HEK293 (cell line): ENCODE measurements around the gene TMEM205.

Source experiments
- GLIS2 ChIP-seq: fragments of 450-650 bp; formaldehyde crosslinking; IDR thresholded peaks from 2 replicates; pipeline ENCODE4 v1.5.1; 2016; ENCODE audit warnings: missing biosample characterization, missing genetic modification characterization
- MZF1 ChIP-seq: fragments of 450-650 bp; formaldehyde crosslinking; IDR thresholded peaks from 2 replicates; pipeline ENCODE4 v1.5.1; 2017; ENCODE audit warnings: missing biosample characterization, missing genetic modification characterization, borderline replicate concordance
- OSR2 ChIP-seq: fragments of 450-650 bp; formaldehyde crosslinking; IDR thresholded peaks from 2 replicates; pipeline ENCODE4 v1.5.1; 2016; ENCODE audit warnings: missing biosample characterization, missing genetic modification characterization
- SP7 ChIP-seq: fragments of 450-650 bp; formaldehyde crosslinking; IDR thresholded peaks from 2 replicates; pipeline ENCODE4 v1.5.1; 2016; ENCODE audit warnings: missing biosample characterization, missing genetic modification characterization
- ZBTB20 ChIP-seq: fragments of 450-650 bp; formaldehyde crosslinking; IDR thresholded peaks from 2 replicates; pipeline ENCODE4 v1.5.1; 2016; ENCODE audit warnings: missing biosample characterization, missing genetic modification characterization
- ZBTB48 ChIP-seq: fragments of 450-650 bp; formaldehyde crosslinking; IDR thresholded peaks from 2 replicates; pipeline ENCODE4 v1.5.1; 2016; ENCODE audit warnings: missing biosample characterization, missing genetic modification characterization
- ZFP69B ChIP-seq: fragments of 450-650 bp; formaldehyde crosslinking; IDR thresholded peaks from 2 replicates; pipeline ENCODE4 v1.5.1; 2016; ENCODE audit warnings: missing biosample characterization, missing genetic modification characterization
- ZIC2 ChIP-seq: fragments of 450-650 bp; formaldehyde crosslinking; IDR thresholded peaks from 2 replicates; pipeline ENCODE4 v1.5.1; 2016; ENCODE audit warnings: missing biosample characterization, missing genetic modification characterization
- ZNF2 ChIP-seq: fragments of 450-650 bp; formaldehyde crosslinking; IDR thresholded peaks from 2 replicates; pipeline ENCODE4 v1.5.1; 2016; ENCODE audit warnings: missing biosample characterization, missing genetic modification characterization
- ZNF324 ChIP-seq: fragments of 450-650 bp; formaldehyde crosslinking; IDR thresholded peaks from 2 replicates; pipeline ENCODE4 v1.5.1; 2016; ENCODE audit warnings: missing biosample characterization, missing genetic modification characterization
- ZNF335 ChIP-seq: fragments of 450-650 bp; formaldehyde crosslinking; conservative IDR thresholded peaks from 2 replicates; pipeline ENCODE4 v1.5.1; 2016; ENCODE audit warnings: missing biosample characterization, missing genetic modification characterization
- ZNF350 ChIP-seq: fragments of 450-650 bp; formaldehyde crosslinking; IDR thresholded peaks from 2 replicates; pipeline ENCODE4 v1.5.0; 2017; ENCODE audit warnings: missing biosample characterization, mild to moderate bottlenecking, missing genetic modification characterization
- ZNF510 ChIP-seq: fragments of 450-650 bp; formaldehyde crosslinking; IDR thresholded peaks from 2 replicates; pipeline ENCODE4 v1.5.1; 2018; ENCODE audit warnings: mild to moderate bottlenecking, missing genetic modification characterization, missing biosample characterization; ENCODE audit not compliant: insufficient replicate concordance
- ZNF629 ChIP-seq: fragments of 450-650 bp; formaldehyde crosslinking; IDR thresholded peaks from 2 replicates; pipeline ENCODE4 v1.5.1; 2017; ENCODE audit warnings: missing biosample characterization, missing genetic modification characterization
- ZNF654 ChIP-seq: fragments of 450-650 bp; formaldehyde crosslinking; IDR thresholded peaks from 2 replicates; pipeline ENCODE4 v1.5.1; 2016; ENCODE audit warnings: low read depth, missing biosample characterization, missing genetic modification characterization
- ZNF660 ChIP-seq: fragments of 450-650 bp; IDR thresholded peaks from 2 replicates; pipeline ENCODE4 v1.5.1; 2018; ENCODE audit warnings: missing biosample characterization, mild to moderate bottlenecking, missing genetic modification characterization
- ZNF692 ChIP-seq: fragments of 450-650 bp; formaldehyde crosslinking; IDR thresholded peaks from 2 replicates; pipeline ENCODE4 v1.5.1; 2016; ENCODE audit warnings: missing biosample characterization, missing genetic modification characterization
- ZSCAN30 ChIP-seq: fragments of 450-650 bp; IDR thresholded peaks from 2 replicates; pipeline ENCODE4 v1.5.1; 2018; ENCODE audit warnings: missing biosample characterization, mild to moderate bottlenecking, missing genetic modification characterization, moderate library complexity
- TF ChIP-seq, protein P1 (sequence below): fragments of 450-650 bp; formaldehyde crosslinking; IDR thresholded peaks from 2 replicates; pipeline ENCODE4 v1.5.1; 2016; ENCODE audit warnings: missing biosample characterization, missing genetic modification characterization
- TF ChIP-seq, protein P2 (sequence below): fragments of 450-650 bp; formaldehyde crosslinking; conservative IDR thresholded peaks from 2 replicates; pipeline ENCODE4 v1.5.1; 2016; ENCODE audit warnings: low read depth, missing biosample characterization, missing genetic modification characterization
- TF ChIP-seq, protein P3 (sequence below): sonication (generic); formaldehyde crosslinking; IDR thresholded peaks from 2 replicates; pipeline ENCODE4 v1.8.1; 2022; ENCODE audit warnings: mild to moderate bottlenecking, moderate library complexity, missing genetic modification reagents
- TF ChIP-seq, protein P4 (sequence below): fragments of 450-650 bp; formaldehyde crosslinking; IDR thresholded peaks from 2 replicates; pipeline ENCODE4 v1.5.1; 2016; ENCODE audit warnings: missing biosample characterization, missing genetic modification characterization, borderline replicate concordance
- TF ChIP-seq, protein P5 (sequence below): fragments of 450-650 bp; formaldehyde crosslinking; IDR thresholded peaks from 2 replicates; pipeline ENCODE4 v1.5.1; 2016; ENCODE audit warnings: missing biosample characterization, missing genetic modification characterization, borderline replicate concordance

TMEM205 gene

DNA sequence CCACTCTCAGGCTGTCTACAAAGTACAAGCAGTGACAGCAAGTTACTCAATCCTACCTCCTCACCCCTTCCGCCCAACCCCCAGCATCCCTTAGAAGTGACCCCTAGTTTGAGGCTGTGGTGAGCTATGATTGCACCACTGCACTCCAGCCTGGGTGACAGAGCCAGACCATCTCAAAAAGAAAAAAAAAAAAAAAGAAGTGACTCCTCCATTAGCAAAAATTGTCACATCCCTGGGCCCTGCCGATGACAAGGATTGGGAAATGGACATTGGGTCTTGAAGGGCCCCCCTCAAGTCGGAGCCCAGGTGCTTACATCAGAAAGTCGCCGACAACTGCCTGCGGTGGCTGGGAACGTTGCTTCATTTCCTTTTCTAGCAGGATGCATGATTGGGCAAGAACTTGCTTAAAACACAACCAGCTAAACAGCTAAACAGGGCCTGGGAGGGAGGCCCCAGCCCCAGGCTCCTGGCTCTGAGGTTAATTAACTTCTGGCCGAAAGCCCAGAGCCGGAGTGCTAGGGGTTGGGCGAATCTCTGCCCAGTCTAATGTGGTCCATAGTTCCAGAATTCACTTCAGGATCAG, 21.9 kb downstream of the TMEM205 start (continued):
- TF ChIP-seq, protein P1, sequence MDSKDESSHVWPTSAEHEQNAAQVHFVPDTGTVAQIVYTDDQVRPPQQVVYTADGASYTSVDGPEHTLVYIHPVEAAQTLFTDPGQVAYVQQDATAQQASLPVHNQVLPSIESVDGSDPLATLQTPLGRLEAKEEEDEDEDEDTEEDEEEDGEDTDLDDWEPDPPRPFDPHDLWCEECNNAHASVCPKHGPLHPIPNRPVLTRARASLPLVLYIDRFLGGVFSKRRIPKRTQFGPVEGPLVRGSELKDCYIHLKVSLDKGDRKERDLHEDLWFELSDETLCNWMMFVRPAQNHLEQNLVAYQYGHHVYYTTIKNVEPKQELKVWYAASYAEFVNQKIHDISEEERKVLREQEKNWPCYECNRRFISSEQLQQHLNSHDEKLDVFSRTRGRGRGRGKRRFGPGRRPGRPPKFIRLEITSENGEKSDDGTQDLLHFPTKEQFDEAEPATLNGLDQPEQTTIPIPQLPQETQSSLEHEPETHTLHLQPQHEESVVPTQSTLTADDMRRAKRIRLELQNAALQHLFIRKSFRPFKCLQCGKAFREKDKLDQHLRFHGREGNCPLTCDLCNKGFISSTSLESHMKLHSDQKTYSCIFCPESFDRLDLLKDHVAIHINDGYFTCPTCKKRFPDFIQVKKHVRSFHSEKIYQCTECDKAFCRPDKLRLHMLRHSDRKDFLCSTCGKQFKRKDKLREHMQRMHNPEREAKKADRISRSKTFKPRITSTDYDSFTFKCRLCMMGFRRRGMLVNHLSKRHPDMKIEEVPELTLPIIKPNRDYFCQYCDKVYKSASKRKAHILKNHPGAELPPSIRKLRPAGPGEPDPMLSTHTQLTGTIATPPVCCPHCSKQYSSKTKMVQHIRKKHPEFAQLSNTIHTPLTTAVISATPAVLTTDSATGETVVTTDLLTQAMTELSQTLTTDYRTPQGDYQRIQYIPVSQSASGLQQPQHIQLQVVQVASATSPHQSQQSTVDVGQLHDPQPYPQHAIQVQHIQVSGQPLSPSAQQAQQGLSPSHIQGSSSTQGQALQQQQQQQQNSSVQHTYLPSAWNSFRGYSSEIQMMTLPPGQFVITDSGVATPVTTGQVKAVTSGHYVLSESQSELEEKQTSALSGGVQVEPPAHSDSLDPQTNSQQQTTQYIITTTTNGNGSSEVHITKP (tag by site-specific recombination), result peak; percentile 96
- peak; percentile 50 for TF ChIP-seq ZIC2 (tag by site-specific recombination)
- TF ChIP-seq MZF1 (tag by site-specific recombination), result 0 out of 2 replicates have a peak, but pooled peaks have one; percentile 18
- TF ChIP-seq, protein P2, sequence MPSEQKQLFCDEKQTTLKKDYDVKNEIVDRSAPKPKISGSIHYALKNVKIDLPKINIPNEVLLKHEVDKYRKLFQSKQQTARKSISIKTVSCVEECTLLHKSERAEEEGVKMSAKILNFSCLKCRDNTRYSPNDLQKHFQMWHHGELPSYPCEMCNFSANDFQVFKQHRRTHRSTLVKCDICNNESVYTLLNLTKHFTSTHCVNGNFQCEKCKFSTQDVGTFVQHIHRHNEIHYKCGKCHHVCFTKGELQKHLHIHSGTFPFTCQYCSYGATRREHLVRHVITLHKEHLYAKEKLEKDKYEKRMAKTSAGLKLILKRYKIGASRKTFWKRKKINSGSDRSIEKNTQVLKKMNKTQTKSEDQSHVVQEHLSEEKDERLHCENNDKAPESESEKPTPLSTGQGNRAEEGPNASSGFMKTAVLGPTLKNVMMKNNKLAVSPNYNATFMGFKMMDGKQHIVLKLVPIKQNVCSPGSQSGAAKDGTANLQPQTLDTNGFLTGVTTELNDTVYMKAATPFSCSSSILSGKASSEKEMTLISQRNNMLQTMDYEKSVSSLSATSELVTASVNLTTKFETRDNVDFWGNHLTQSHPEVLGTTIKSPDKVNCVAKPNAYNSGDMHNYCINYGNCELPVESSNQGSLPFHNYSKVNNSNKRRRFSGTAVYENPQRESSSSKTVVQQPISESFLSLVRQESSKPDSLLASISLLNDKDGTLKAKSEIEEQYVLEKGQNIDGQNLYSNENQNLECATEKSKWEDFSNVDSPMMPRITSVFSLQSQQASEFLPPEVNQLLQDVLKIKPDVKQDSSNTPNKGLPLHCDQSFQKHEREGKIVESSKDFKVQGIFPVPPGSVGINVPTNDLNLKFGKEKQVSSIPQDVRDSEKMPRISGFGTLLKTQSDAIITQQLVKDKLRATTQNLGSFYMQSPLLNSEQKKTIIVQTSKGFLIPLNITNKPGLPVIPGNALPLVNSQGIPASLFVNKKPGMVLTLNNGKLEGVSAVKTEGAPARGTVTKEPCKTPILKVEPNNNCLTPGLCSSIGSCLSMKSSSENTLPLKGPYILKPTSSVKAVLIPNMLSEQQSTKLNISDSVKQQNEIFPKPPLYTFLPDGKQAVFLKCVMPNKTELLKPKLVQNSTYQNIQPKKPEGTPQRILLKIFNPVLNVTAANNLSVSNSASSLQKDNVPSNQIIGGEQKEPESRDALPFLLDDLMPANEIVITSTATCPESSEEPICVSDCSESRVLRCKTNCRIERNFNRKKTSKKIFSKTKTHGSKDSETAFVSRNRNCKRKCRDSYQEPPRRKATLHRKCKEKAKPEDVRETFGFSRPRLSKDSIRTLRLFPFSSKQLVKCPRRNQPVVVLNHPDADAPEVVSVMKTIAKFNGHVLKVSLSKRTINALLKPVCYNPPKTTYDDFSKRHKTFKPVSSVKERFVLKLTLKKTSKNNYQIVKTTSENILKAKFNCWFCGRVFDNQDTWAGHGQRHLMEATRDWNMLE (tag by site-specific recombination), result peak; percentile 32; the same call in 1 of the 2 replicates
- peak; percentile 94 for TF ChIP-seq ZNF335 (tag by site-specific recombination)
- TF ChIP-seq ZNF654, result no peak
- TF ChIP-seq ZNF324 (tag by site-specific recombination), result 0 out of 2 replicates have a peak, but pooled peaks have one; percentile 42
- peak; percentile 33; the same call in 1 of the 2 replicates for TF ChIP-seq ZNF2
- peak; percentile 77 for TF ChIP-seq ZSCAN30 (tag by site-specific recombination)
- peak; percentile 54 for TF ChIP-seq OSR2
- peak; percentile 84 for TF ChIP-seq ZBTB48 (tag by site-specific recombination)
- no peak for TF ChIP-seq GLIS2 (tag by site-specific recombination)
- TF ChIP-seq SP7 (tag by site-specific recombination), result peak; percentile 65; the same call in 1 of the 2 replicates
- TF ChIP-seq, protein P3, sequence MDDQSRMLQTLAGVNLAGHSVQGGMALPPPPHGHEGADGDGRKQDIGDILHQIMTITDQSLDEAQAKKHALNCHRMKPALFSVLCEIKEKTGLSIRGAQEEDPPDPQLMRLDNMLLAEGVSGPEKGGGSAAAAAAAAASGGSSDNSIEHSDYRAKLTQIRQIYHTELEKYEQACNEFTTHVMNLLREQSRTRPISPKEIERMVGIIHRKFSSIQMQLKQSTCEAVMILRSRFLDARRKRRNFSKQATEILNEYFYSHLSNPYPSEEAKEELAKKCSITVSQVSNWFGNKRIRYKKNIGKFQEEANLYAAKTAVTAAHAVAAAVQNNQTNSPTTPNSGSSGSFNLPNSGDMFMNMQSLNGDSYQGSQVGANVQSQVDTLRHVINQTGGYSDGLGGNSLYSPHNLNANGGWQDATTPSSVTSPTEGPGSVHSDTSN (CRISPR knock-in tag), result no peak
- peak; percentile 63 for TF ChIP-seq ZFP69B
- peak; percentile 54; the same call in 1 of the 2 replicates for TF ChIP-seq ZBTB20 (tag by site-specific recombination)
- peak; percentile 72; the same call in 1 of the 2 replicates for TF ChIP-seq ZNF692 (tag by site-specific recombination)
- TF ChIP-seq, protein P4, sequence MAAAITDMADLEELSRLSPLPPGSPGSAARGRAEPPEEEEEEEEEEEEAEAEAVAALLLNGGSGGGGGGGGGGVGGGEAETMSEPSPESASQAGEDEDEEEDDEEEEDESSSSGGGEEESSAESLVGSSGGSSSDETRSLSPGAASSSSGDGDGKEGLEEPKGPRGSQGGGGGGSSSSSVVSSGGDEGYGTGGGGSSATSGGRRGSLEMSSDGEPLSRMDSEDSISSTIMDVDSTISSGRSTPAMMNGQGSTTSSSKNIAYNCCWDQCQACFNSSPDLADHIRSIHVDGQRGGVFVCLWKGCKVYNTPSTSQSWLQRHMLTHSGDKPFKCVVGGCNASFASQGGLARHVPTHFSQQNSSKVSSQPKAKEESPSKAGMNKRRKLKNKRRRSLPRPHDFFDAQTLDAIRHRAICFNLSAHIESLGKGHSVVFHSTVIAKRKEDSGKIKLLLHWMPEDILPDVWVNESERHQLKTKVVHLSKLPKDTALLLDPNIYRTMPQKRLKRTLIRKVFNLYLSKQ (tag by site-specific recombination), result no peak
- TF ChIP-seq, protein P5, sequence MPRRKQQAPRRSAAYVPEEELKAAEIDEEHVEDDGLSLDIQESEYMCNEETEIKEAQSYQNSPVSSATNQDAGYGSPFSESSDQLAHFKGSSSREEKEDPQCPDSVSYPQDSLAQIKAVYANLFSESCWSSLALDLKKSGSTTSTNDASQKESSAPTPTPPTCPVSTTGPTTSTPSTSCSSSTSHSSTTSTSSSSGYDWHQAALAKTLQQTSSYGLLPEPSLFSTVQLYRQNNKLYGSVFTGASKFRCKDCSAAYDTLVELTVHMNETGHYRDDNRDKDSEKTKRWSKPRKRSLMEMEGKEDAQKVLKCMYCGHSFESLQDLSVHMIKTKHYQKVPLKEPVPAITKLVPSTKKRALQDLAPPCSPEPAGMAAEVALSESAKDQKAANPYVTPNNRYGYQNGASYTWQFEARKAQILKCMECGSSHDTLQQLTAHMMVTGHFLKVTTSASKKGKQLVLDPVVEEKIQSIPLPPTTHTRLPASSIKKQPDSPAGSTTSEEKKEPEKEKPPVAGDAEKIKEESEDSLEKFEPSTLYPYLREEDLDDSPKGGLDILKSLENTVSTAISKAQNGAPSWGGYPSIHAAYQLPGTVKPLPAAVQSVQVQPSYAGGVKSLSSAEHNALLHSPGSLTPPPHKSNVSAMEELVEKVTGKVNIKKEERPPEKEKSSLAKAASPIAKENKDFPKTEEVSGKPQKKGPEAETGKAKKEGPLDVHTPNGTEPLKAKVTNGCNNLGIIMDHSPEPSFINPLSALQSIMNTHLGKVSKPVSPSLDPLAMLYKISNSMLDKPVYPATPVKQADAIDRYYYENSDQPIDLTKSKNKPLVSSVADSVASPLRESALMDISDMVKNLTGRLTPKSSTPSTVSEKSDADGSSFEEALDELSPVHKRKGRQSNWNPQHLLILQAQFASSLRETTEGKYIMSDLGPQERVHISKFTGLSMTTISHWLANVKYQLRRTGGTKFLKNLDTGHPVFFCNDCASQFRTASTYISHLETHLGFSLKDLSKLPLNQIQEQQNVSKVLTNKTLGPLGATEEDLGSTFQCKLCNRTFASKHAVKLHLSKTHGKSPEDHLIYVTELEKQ (tag by site-specific recombination), result no peak
- TF ChIP-seq ZNF660, result peak; percentile 80; the same call in 1 of the 2 replicates
- no peak for TF ChIP-seq ZNF510 (tag by site-specific recombination)
- peak; percentile 64 for TF ChIP-seq ZNF629 (tag by site-specific recombination)
- TF ChIP-seq ZNF350 (tag by site-specific recombination), result no peak
